Esophagus squamous epithelium (tissue), 4 donors: Measurements from ENCODE around the gene ZBTB46.

ENCODE experiments used
- POLR2A ChIP-seq, 4 donors: fragments of 450-650 bp; IDR thresholded peaks; one replicate each; pipeline ENCODE4 v1.6.1; 2017; ENCODE audit warnings: antibody characterized with exemption in 4 of 4, mild to moderate bottlenecking in 4 of 4, moderate library complexity in 3 of 4
- TF ChIP-seq, protein P1 (sequence below), 6 experiments: fragments of 450-650 bp in 4 of 6; fragments of 200-600 bp in 2 of 6; sonication (generic) in 2 of 6; IDR thresholded peaks; one replicate each; pipeline ENCODE4 v1.5.1; 2016 to 2019; ENCODE audit warnings: antibody characterized with exemption in 6 of 6, mild to moderate bottlenecking in 4 of 6, moderate library complexity in 4 of 6

DNA sequence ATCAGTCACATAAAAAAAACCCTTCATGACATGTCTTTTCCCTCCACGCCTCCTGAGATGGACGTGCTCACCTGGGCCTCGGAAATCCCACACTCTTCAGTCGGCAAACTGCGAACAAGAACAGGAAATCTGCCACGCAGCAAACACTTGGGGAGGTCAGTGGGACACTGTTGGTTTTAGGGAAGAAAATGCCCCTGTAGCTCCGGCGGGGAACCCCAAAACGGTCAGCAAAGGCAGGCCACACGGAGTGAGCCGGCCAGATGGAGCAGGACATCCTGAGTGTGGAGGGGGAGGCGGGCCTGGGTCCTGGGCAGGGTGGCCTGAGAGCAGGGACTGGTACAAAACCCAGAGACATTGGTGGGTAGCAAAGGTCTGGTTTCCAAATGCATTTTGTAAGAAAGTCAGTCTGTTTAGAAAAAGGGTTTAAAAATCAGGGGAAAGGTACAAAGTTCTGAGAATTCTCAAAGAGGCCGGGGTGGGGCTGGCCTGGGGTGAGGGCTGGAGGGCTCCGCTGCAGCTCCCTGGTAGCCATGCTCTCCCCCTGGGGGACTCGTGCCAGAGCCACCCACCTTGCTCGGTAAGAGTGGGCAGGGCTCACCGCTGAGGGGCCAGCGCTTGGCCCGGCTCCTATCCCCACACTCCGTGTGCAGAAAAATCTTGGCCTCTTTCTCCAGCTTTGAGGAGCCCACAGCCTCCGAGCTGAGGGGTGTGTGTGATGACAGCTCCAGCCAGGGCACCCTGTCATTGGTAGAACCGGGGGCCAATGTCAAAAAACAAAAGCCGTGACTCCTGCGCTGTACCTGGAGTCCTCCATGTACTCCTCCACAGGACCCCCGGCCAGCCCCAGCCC, 86.3 kb downstream of the ZBTB46 start:
- TF ChIP-seq, protein P1, sequence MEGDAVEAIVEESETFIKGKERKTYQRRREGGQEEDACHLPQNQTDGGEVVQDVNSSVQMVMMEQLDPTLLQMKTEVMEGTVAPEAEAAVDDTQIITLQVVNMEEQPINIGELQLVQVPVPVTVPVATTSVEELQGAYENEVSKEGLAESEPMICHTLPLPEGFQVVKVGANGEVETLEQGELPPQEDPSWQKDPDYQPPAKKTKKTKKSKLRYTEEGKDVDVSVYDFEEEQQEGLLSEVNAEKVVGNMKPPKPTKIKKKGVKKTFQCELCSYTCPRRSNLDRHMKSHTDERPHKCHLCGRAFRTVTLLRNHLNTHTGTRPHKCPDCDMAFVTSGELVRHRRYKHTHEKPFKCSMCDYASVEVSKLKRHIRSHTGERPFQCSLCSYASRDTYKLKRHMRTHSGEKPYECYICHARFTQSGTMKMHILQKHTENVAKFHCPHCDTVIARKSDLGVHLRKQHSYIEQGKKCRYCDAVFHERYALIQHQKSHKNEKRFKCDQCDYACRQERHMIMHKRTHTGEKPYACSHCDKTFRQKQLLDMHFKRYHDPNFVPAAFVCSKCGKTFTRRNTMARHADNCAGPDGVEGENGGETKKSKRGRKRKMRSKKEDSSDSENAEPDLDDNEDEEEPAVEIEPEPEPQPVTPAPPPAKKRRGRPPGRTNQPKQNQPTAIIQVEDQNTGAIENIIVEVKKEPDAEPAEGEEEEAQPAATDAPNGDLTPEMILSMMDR (IDR thresholded peaks at IDR 0.05): no peak
- no peak for TF ChIP-seq POLR2A (IDR thresholded peaks at IDR 0.05)
